A549 (cell line): Measurements from ENCODE around the gene GABPB1. TPM values are rescaled to one million over a fixed set of nuclear protein-coding genes. Genes with fewer than 3 reads are reported as not detected.
"Not testable (repeated sequence)": the region's sequence is repeated elsewhere in the genome, so short reads cannot be mapped to it uniquely, and the experiment has no call there.

Source experiments
- ATAC-seq, 2 experiments: fragments of 200-7000 bp in 1 of 2; fragments of >200 bp in 1 of 2; cut with Nextera tagmentation in 1 of 2; cut with Tn5 transposase in 1 of 2; 3 replicates each; pipeline versions ENCODE4 v1.8.0 to v1.9.1; 2018 to 2020; ENCODE audit warnings: mild to moderate bottlenecking in 1 of 2, moderate library complexity in 1 of 2
- CTCF ChIA-PET: fragments of 300-600 bp; sonication (Branson Sonifier 250); formaldehyde crosslinking; extraction: SDS; loops from one replicate; lab custom pipeline; 2021; ENCODE audit warnings: antibody characterized with exemption, inconsistent platforms; lab: Yijun Ruan, JAX
- POLR2A ChIA-PET: fragments of 350-600 bp; formaldehyde crosslinking; extraction: SDS; loops from one replicate; lab custom pipeline; 2021; ENCODE audit warnings: antibody characterized with exemption, inconsistent platforms; lab: Yijun Ruan, JAX
- DNase-seq, 2 experiments: peaks; one replicate each; pipeline versions ENCODE4 v3.0.0 to v3.0.0-alpha.2; 2011 to 2016; ENCODE audit warnings: low read depth in 1 of 2, low spot score in 1 of 2
- FAIRE-seq: peaks from 2 replicates; lab custom pipeline; 2011; peaks lifted over from hg19 to GRCh38; lab: Jason Lieb, UNC
- H3K27ac ChIP-seq, 2 experiments: fragments of >200 bp; sonication (Bioruptor Twin); formaldehyde crosslinking; 3 replicates each; pipeline ENCODE4 v1.5.1; 2016 to 2017
- H3K4me1 ChIP-seq: fragments of >200 bp; sonication (Bioruptor Twin); formaldehyde crosslinking; 3 replicates; pipeline ENCODE4 v1.6.1; 2016
- H3K4me2 ChIP-seq: fragments of >200 bp; sonication (Bioruptor Twin); formaldehyde crosslinking; 3 replicates; pipeline ENCODE4 v1.6.1; 2016
- H3K4me3 ChIP-seq: fragments of >200 bp; sonication (Bioruptor Twin); formaldehyde crosslinking; 3 replicates; pipeline ENCODE4 v1.5.1; 2016
- H3K9me3 ChIP-seq: fragments of >200 bp; sonication (Bioruptor Twin); formaldehyde crosslinking; 3 replicates; pipeline ENCODE4 v1.6.1; 2016
- ATOH8 ChIP-seq: fragments of 250-450 bp; sonication (Bioruptor Pico); IDR thresholded peaks from 2 replicates; pipeline ENCODE4 v1.5.0; 2020; ENCODE audit warnings: low read depth, mild to moderate bottlenecking, moderate library complexity
- CBX2 ChIP-seq: fragments of 200-600 bp; sonication (generic); IDR thresholded peaks from 2 replicates; pipeline ENCODE4 v1.6.1; 2016; ENCODE audit warnings: low read depth, mild to moderate bottlenecking, borderline replicate concordance
- CEBPB ChIP-seq, 2 experiments: fragments of >200 bp in 1 of 2; sonication (Bioruptor Twin) in 1 of 2; formaldehyde crosslinking in 1 of 2; IDR thresholded peaks; 2 replicates each; pipeline ENCODE4 v1.6.1; 2012 to 2016
- EHMT2 ChIP-seq: fragments of 200-600 bp; sonication (generic); IDR thresholded peaks from 2 replicates; pipeline ENCODE4 v1.6.1; 2016; ENCODE audit warnings: antibody characterized with exemption, low read depth, mild to moderate bottlenecking, moderate library complexity
- FOSL2 ChIP-seq, 2 experiments: fragments of 450-650 bp in 1 of 2; fragments of >200 bp in 1 of 2; sonication (Bioruptor Twin) in 1 of 2; formaldehyde crosslinking; IDR thresholded peaks; 2 replicates each; pipeline versions ENCODE4 v1.5.0 to v1.6.1; 2016 to 2020; ENCODE audit warnings: mild to moderate bottlenecking in 1 of 2, moderate library complexity in 1 of 2
- HDAC2 ChIP-seq: fragments of 200-600 bp; sonication (generic); IDR thresholded peaks from 2 replicates; pipeline ENCODE4 v1.6.1; 2016
- HES2 ChIP-seq: fragments of >200 bp; sonication (Bioruptor Twin); formaldehyde crosslinking; IDR thresholded peaks from 2 replicates; pipeline ENCODE4 v1.6.1; 2016
- HEYL ChIP-seq: fragments of 250-450 bp; sonication (Bioruptor Pico); IDR thresholded peaks from 2 replicates; pipeline ENCODE4 v1.8.0; 2021; ENCODE audit warnings: mild to moderate bottlenecking, moderate library complexity
- HMGXB4 ChIP-seq: fragments of 250-450 bp; sonication (Bioruptor Pico); IDR thresholded peaks from 2 replicates; pipeline ENCODE4 v1.5.0; 2021; ENCODE audit warnings: mild to moderate bottlenecking, moderate library complexity, borderline replicate concordance
- HOXA7 ChIP-seq: fragments of 250-450 bp; sonication (Bioruptor Pico); IDR thresholded peaks from 2 replicates; pipeline ENCODE4 v1.5.0; 2020; ENCODE audit warnings: mild to moderate bottlenecking, moderate library complexity
- HOXB13 ChIP-seq: fragments of 250-450 bp; sonication (Bioruptor Pico); IDR thresholded peaks from 2 replicates; pipeline ENCODE4 v1.5.0; 2020; ENCODE audit warnings: low read depth, mild to moderate bottlenecking, moderate library complexity
- KDM5A ChIP-seq: fragments of 200-600 bp; sonication (generic); IDR thresholded peaks from 2 replicates; pipeline ENCODE4 v1.6.1; 2016; ENCODE audit warnings: antibody characterized with exemption, mild to moderate bottlenecking
- MAFK ChIP-seq: fragments of 450-650 bp; IDR thresholded peaks from 2 replicates; pipeline ENCODE4 v1.6.1; 2014; ENCODE audit not compliant: partially characterized antibody
- MAX ChIP-seq: IDR thresholded peaks from 2 replicates; pipeline ENCODE4 v1.6.1; 2012
- MAZ ChIP-seq: fragments of 150-350 bp; IDR thresholded peaks from 2 replicates; pipeline ENCODE4 v1.6.1; 2014; ENCODE audit warnings: antibody characterized with exemption, low read depth, low read length, borderline replicate concordance
- NFE2L2 ChIP-seq: fragments of 150-350 bp; conservative IDR thresholded peaks from 2 replicates; pipeline ENCODE4 v1.6.1; 2014; ENCODE audit warnings: low read length
- NR3C1 ChIP-seq: fragments of >200 bp; sonication (Bioruptor Twin); formaldehyde crosslinking; IDR thresholded peaks from 3 replicates; pipeline ENCODE4 v1.6.1; 2017
- PHF8 ChIP-seq: fragments of 200-600 bp; sonication (generic); IDR thresholded peaks from 2 replicates; pipeline ENCODE4 v1.6.1; 2016; ENCODE audit warnings: low read depth, mild to moderate bottlenecking, antibody characterized with exemption, moderate library complexity, borderline replicate concordance
- POLR2AphosphoS2 ChIP-seq: conservative IDR thresholded peaks from 2 replicates; pipeline ENCODE4 v1.6.1; 2012; ENCODE audit warnings: low read length, improper control_type of control experiment, inconsistent platforms
- RAD21 ChIP-seq, 2 experiments: fragments of >200 bp in 1 of 2; sonication (Bioruptor Twin) in 1 of 2; formaldehyde crosslinking in 1 of 2; IDR thresholded peaks in 1 of 2; conservative IDR thresholded peaks in 1 of 2; 2 replicates in 1 of 2; 3 replicates in 1 of 2; pipeline ENCODE4 v1.6.1; 2012 to 2018; ENCODE audit warnings: inconsistent platforms in 1 of 2
- RARB ChIP-seq: fragments of 250-450 bp; sonication (Bioruptor Pico); IDR thresholded peaks from 2 replicates; pipeline ENCODE4 v1.8.0; 2021; ENCODE audit warnings: mild to moderate bottlenecking, moderate library complexity
- RCOR1 ChIP-seq: fragments of 150-350 bp; IDR thresholded peaks from 2 replicates; pipeline ENCODE4 v1.6.1; 2014; ENCODE audit warnings: antibody characterized with exemption, low read length, low read depth
- RNF2 ChIP-seq: fragments of 200-600 bp; sonication (generic); IDR thresholded peaks from 2 replicates; pipeline ENCODE4 v1.6.1; 2016; ENCODE audit warnings: low read depth, mild to moderate bottlenecking, antibody characterized with exemption, moderate library complexity, borderline replicate concordance
- SMC3 ChIP-seq: fragments of >200 bp; sonication (Bioruptor Twin); formaldehyde crosslinking; IDR thresholded peaks from 3 replicates; pipeline ENCODE4 v1.6.1; 2018; ENCODE audit warnings: inconsistent platforms
- SREBF2 ChIP-seq: fragments of 450-650 bp; IDR thresholded peaks from 2 replicates; pipeline ENCODE4 v1.6.1; 2014; ENCODE audit warnings: mild to moderate bottlenecking, moderate library complexity
- TP53 ChIP-seq: fragments of 250-450 bp; sonication (Bioruptor Pico); IDR thresholded peaks from 2 replicates; pipeline ENCODE4 v1.5.0; 2021; ENCODE audit warnings: mild to moderate bottlenecking, moderate library complexity
- USF2 ChIP-seq: fragments of 450-650 bp; IDR thresholded peaks from 2 replicates; pipeline ENCODE4 v1.6.1; 2014; ENCODE audit warnings: antibody characterized with exemption
- ZFP36 ChIP-seq: fragments of 450-650 bp; IDR thresholded peaks from 2 replicates; pipeline ENCODE4 v1.6.1; 2014; ENCODE audit warnings: borderline replicate concordance; ENCODE audit not compliant: partially characterized antibody
- WGBS: methylation state at CpG from one replicate; pipeline ENCODE4 v1.1.6; 2017; ENCODE audit errors: missing lambda C conversion rate; 5-methylcytosine and 5-hydroxymethylcytosine counted together
- polyA plus RNA-seq, 4 experiments: library from polyadenylated mRNA; depleted of rRNA in 3 of 4; stranded (reverse); fragments of >200 nt; fragmentation: RNase III in 1 of 4; extraction: RNeasy Plus Mini Kit Qiagen cat#74134 plus additional on column Dnase treatment in 1 of 4; gene quantifications; 2 replicates in 3 of 4; 3 replicates in 1 of 4; pipeline ENCODE4 v1.2.3, GENCODE V29; 2011 to 2017

The GABPB1 gene
- polyA plus RNA-seq, 2 of the 4 experiments (the other 2 are of a cell fraction) = 23.0 to 53.9 TPM

GRCh38 chr15:50354838-50355618 lies at the start of gene GABPB1 (continued):
- TF ChIP-seq ATOH8 (CRISPR knock-in tag) (peak; percentile 82), HDAC2 (no peak), MAZ (no peak; the same call in 1 of the 2 replicates), RARB (no peak; the same call in 1 of the 2 replicates), SMC3 (no peak), HOXA7 (CRISPR knock-in tag) (0 out of 2 replicates have a peak, but pooled peaks have one; percentile 21), SREBF2 (no peak), POLR2AphosphoS2 (no peak), NFE2L2 (no peak), HEYL (no peak), TP53 (CRISPR knock-in tag) (no peak; the same call in 1 of the 2 replicates), HOXB13 (CRISPR knock-in tag) (no peak; the same call in 1 of the 2 replicates), RNF2 (no peak), PHF8 (peak; percentile 90), KDM5A (no peak), EHMT2 (no peak), HMGXB4 (CRISPR knock-in tag) (peak; percentile 94), MAFK (no peak), HES2 (no peak), CBX2 (no peak), RAD21 (conservative IDR thresholded peaks at IDR 0.05 in 1 of 2, IDR thresholded peaks at IDR 0.05 in 1 of 2) (no peak), NR3C1 (no peak), USF2 (peak; percentile 3; the same call in 1 of the 2 replicates), ZFP36 (no peak), FOSL2 (IDR thresholded peaks at IDR 0.05) (peak; percentile 20; the same call in 1 of the 2 replicates), FOSL2 (CRISPR knock-in tag; IDR thresholded peaks at IDR 0.05) (peak; percentile 85), CEBPB (IDR thresholded peaks at IDR 0.05) (0 out of 4 replicates have a peak, but pooled peaks of 1 of the 2 experiments have one; percentile 13), RCOR1 (no peak), MAX (peak; percentile 100)

GRCh38 chr15:50391561-50391960 lies 36.6 kb upstream of the GABPB1 start:
- WGBS = 92% methylated on average over 4 of the region's 4 CpGs
- H3K27ac ChIP-seq, CTCF ChIA-PET, H3K9me3 ChIP-seq, FAIRE-seq, H3K4me3 ChIP-seq, ATAC-seq, H3K4me1 ChIP-seq, H3K4me2 ChIP-seq, DNase-seq: not testable (repeated sequence)
- POLR2A ChIA-PET = interaction anchor here (0.7 to 1.2 kb wide), 2 partner anchors 17 to 33 kb away, joined by 3 to 4 read pairs; partner anchors contain the start of gene USP8
